RWPE1 (cell line): Measurements from ENCODE around the gene NKTR.
"Not testable (repeated sequence)": the region's sequence is repeated elsewhere in the genome, so short reads cannot be mapped to it uniquely, and the experiment has no call there.

Experiments
- CTCF ChIA-PET: fragments of 350-600 bp; sonication (Branson Sonifier 250); formaldehyde crosslinking; extraction: SDS; loops from one replicate; lab custom pipeline; 2021; lab: Yijun Ruan, JAX
- POLR2A ChIA-PET: fragments of 400-600 bp; formaldehyde crosslinking; extraction: SDS; loops from one replicate; lab custom pipeline; 2020; ENCODE audit warnings: antibody characterized with exemption; ENCODE audit not compliant: low non-redundant PET; lab: Yijun Ruan, JAX
- DNase-seq: peaks from one replicate; pipeline ENCODE4 v3.0.0; 2012; ENCODE audit warnings: low spot score
- H3K27ac ChIP-seq: fragments of 450-650 bp; 2 replicates; pipeline ENCODE4 v1.5.1; 2017
- TF ChIP-seq, protein P1 (sequence below): fragments of 450-650 bp; conservative IDR thresholded peaks from 2 replicates; pipeline ENCODE4 v1.5.1; 2017; ENCODE audit warnings: low read depth, mild to moderate bottlenecking

The NKTR gene

DNA sequence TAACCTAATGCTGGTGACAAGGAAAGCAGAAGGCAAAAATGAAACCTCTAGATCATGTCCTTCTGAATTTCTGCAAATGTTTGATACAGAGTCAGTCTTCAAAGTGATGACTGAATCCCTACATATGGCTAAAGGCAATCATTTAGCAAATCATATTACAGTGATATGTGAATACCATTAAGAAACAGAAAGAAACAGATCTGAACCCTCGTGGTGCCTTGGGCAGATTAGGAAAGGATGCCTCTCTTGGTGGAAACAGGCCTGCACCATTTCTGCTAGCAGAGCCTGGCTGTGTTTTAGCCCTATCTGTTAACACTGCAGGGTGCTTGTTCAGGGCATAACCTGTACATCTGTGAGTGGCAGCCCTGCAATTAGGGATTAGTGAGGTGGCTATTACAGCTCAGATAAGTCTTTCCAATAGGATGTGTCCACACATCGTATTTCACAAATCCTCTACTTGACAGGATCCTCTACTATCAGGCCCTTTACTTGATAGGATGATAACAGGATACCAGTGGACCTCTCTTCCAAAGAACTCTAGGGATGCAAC, 30.8 kb upstream of the NKTR start:
- POLR2A ChIA-PET = no interaction called here
- TF ChIP-seq, protein P1, sequence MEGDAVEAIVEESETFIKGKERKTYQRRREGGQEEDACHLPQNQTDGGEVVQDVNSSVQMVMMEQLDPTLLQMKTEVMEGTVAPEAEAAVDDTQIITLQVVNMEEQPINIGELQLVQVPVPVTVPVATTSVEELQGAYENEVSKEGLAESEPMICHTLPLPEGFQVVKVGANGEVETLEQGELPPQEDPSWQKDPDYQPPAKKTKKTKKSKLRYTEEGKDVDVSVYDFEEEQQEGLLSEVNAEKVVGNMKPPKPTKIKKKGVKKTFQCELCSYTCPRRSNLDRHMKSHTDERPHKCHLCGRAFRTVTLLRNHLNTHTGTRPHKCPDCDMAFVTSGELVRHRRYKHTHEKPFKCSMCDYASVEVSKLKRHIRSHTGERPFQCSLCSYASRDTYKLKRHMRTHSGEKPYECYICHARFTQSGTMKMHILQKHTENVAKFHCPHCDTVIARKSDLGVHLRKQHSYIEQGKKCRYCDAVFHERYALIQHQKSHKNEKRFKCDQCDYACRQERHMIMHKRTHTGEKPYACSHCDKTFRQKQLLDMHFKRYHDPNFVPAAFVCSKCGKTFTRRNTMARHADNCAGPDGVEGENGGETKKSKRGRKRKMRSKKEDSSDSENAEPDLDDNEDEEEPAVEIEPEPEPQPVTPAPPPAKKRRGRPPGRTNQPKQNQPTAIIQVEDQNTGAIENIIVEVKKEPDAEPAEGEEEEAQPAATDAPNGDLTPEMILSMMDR = no peak
- CTCF ChIA-PET = no interaction called here
- no peak for DNase-seq
- H3K27ac ChIP-seq = no peak overlapping the region

DNA sequence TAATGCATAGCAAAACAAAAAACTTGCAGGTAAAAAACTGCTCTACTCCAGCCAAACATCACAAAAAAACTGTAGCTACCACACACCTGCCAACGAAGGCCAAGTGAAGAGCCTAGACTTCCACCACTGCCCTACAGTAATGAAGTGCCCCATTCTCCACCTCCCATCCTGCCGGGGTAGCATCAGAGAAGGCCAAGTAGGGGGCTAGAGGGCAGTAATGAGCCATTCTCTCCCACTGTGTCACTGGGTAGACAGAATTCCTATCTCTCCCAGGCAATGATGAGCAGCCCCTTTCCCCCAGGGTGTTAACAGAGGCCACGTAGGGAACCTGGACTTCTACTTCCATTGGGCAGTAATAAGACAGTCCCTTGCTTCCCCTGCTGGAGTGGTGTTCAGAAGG, 28.2 kb upstream of the NKTR start:
- ChIA-PET POLR2A (no interaction called here), CTCF (interaction anchor here (0.5 kb wide), 1 partner anchor 18 kb away, joined by 5 read pairs; no protein-coding TSS in a partner anchor)
- TF ChIP-seq, protein P1 = peak; percentile 29
- DNase-seq = peak; percentile 46
- H3K27ac ChIP-seq = no peak overlapping the region

DNA sequence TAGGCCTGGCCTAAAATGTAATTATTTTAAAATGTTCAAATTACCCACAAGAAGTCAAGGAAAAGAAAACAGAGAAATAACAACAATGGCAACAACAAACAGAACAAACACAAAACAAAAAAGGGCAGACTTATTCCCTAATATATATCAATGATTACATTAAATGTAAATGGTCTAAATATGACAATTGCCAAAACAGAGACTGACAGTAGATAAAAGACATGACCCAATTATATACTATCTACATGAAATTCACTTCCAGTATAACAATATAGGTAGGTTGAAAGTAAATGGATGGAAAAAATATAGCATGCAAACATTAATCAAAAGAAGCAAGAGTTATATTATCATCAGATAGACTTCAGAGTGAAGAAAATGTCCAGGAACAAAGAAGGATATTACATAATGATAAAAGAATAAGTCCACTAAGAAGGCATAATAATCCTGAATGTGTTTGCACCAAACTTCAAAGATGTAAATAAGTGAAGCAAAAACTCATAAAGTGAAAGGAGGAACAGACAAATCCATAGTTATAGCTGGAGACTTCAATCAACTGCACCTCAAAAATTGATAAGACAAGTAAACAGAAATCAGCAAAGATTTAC, 25.2 kb upstream of the NKTR start:
- POLR2A ChIA-PET = no interaction called here
- CTCF ChIA-PET = interaction anchor here (0.7 kb wide), 1 partner anchor 340 kb away, joined by 4 read pairs; no protein-coding TSS in a partner anchor
- no peak overlapping the region for H3K27ac ChIP-seq
- TF ChIP-seq, protein P1 = no peak
- DNase-seq = no peak

DNA sequence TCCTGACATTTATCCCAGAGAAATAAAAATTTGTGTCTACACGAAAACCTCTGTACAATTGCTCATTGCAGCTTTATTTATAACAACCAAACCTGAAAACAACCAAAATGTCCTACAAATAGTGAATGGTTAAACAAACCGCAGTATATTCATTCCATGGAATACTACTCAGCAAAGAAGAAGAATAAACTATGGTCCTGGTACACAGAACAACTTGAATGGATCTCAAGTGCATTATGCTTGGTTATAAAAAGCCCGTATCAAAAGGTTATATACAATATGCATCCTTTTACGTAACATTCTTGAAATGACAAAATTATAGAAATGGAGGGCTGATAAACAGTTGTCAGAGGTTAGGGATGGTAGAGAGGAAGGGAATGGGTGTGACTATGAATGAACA, 22.4 kb upstream of the NKTR start:
- no peak overlapping the region for H3K27ac ChIP-seq
- POLR2A ChIA-PET = no interaction called here
- CTCF ChIA-PET = no interaction called here
- TF ChIP-seq, protein P1 = no peak
- no peak for DNase-seq

DNA sequence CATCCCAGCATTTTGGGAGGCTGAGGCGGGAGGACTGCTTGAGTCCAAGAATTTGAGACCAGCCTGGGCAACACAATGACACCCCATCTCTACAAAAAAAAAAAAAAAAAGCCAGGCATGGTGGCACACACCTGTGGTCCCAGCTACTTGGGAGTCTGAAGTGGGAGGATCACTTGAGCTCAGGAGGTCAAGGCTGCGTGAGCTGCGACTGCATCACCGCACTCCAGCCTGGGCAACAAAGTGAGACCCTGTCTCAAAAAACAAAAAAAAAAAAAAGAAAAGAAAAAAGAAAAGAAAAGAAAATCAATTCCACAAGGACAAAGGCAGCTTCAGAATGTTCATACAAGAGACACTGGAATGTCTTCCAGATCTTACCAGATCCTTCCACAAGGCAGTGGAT, 21.1 kb upstream of the NKTR start:
- POLR2A ChIA-PET = interaction anchor here (0.7 kb wide), 1 partner anchor 10 kb away, joined by 5 read pairs; no protein-coding TSS in a partner anchor
- CTCF ChIA-PET, H3K27ac ChIP-seq, DNase-seq: not testable (repeated sequence)

DNA sequence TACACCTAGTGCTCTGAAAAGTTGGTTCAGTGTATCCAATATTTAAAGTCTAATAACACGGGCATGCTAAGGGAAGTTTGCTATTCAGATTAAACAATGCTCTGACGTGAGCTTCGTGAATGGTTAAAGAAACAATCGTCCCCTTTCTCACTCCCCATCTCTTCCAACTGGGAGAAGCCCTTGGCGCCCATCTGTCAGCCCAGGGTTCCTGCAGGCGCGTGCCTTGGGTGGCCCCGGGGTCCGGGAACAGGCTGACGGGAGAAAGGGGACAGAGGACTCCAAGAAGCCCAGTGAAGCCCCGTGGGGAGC, 19.1 kb upstream of the NKTR start:
- CTCF ChIA-PET = interaction anchor here (0.6 to 0.7 kb wide), 2 partner anchors 104 to 300 kb away, joined by 3 to 4 read pairs; no protein-coding TSS in a partner anchor

More for the DNA sequence above, 19.1 kb upstream of the NKTR start:
- TF ChIP-seq, protein P1 = no peak
- H3K27ac ChIP-seq = peak overlapping the region; percentile 95
- DNase-seq = no peak
- POLR2A ChIA-PET = interaction anchor here (1.0 kb wide), 1 partner anchor 19 kb away, joined by 5 read pairs; the partner anchor contains the start of gene NKTR
